Measurements from ENCODE around the gene CCDC102A.
A peak's percentile ranks its signal among the peaks of the same experiment; 100 is the strongest.

Gene CCDC102A

GRCh38 chr16:57475711-57476339 is 60.5 kb downstream of the CCDC102A start:
- peak; percentile 81 for DNase-seq

- DNase-seq, result no peak
Observed at GRCh38 chr16:57474671-57475661, 61.4 kb downstream of the CCDC102A start.

GRCh38 chr16:57473906-57474305 is 62.5 kb downstream of the CCDC102A start:
- DNase-seq, result no peak

- no peak for DNase-seq
Observed at GRCh38 chr16:57473176-57473840, 63.1 kb downstream of the CCDC102A start.

GRCh38 chr16:57472665-57473060 is 63.7 kb downstream of the CCDC102A start:
- no peak for DNase-seq

GRCh38 chr16:57471852-57472664 is 64.3 kb downstream of the CCDC102A start:
- DNase-seq, result no peak

- no peak for DNase-seq
Observed at GRCh38 chr16:57471209-57471608, 65.2 kb downstream of the CCDC102A start.

GRCh38 chr16:57470711-57471110 is 65.7 kb downstream of the CCDC102A start:
- DNase-seq, result no peak

- DNase-seq, result no peak
Observed at GRCh38 chr16:57469917-57470470, 66.4 kb downstream of the CCDC102A start.

- no peak for DNase-seq
Observed at GRCh38 chr16:57469046-57469445, 67.3 kb downstream of the CCDC102A start.

GRCh38 chr16:57468346-57468745 is 68.0 kb downstream of the CCDC102A start:
- DNase-seq, result no peak

- no peak for DNase-seq
Observed at GRCh38 chr16:57464523-57464922, 71.8 kb downstream of the CCDC102A start.

- no peak for DNase-seq
Observed at GRCh38 chr16:57462978-57463362, 73.4 kb downstream of the CCDC102A start.

GRCh38 chr16:57462209-57462977 is 74.0 kb downstream of the CCDC102A start, which contains the start of gene POLR2C:
Gene POLR2C, plus strand, starts transcription at chr16:57462679. Its CDS starts 46 bp downstream, at chr16:57462725.
- DNase-seq, result peak; percentile 48
